ENCODE data around the gene SFMBT2.
"Not testable (repeated sequence)": the region's sequence is repeated elsewhere in the genome, so short reads cannot be mapped to it uniquely, and the experiment has no call there.

Gene SFMBT2

DNA sequence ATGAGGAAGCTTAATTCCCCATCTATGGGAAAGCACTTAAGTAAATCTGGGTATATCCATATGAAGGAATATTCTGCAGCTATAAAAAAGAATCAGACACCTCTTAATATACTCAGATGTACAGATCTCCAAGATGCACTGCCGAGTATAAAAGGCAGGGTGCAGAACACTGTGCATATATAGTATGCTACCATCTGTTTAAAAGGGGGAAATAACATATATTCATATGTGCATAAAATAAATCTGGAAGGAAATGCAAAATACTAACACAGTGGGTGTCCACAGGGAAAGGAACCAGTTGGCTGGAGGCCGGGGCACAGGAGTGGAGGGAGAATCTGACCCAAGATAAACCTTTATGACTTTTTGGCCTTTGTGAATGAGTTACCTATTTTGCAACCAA lies 201.4 kb downstream of the SFMBT2 start:
- DNase-seq = no peak

DNA sequence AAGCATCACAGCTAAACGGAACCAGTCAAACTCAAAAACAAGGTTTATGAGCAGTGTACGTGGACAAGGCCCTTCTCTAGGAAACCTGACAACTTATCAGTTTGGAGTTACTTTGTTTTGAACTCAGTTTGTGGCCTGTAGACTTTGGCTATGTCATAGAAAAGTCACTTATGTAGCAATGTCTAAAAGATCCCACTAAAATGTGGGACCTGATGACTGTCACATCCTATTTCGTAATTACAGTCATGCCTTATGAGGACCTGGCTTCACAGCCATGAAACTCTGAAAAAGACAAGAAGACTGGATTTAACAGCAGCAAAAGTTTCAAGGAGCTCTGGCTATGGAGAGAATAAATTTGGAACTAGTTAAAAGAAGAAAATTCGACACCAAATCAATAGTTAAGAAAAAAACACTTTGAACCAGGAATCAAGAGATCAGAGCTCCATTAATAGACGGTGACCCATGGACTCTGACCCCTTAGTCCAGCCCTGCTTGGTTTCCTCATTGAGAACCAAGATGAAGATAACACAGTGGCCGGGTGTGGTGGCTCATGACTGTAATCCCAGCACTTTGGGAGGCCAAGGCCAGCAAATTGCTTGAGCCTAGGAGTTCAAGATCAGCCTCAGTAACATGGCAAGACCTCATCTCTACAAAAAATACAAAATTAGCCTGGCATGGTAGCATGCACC lies 204.3 kb downstream of the SFMBT2 start:
- DNase-seq = no peak

DNA sequence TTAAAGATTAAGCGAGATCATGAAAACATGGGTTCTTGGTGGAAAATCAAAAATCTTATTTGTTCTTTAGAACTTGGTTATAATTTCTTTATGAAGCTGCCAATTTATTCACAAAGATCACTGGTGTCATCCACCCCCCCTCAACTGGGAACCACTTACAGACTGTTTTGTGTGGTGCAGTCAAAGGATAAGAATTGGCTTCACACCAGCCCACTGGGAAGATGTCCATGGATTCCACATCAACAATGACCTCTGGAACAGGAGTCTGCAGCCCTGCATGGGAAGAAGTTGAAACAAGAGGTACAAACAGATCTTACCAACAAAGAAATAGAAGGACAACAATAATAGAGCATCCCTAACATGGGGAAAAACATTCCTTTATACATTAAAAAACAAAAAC lies 205.2 kb downstream of the SFMBT2 start:
- no peak for DNase-seq

DNA sequence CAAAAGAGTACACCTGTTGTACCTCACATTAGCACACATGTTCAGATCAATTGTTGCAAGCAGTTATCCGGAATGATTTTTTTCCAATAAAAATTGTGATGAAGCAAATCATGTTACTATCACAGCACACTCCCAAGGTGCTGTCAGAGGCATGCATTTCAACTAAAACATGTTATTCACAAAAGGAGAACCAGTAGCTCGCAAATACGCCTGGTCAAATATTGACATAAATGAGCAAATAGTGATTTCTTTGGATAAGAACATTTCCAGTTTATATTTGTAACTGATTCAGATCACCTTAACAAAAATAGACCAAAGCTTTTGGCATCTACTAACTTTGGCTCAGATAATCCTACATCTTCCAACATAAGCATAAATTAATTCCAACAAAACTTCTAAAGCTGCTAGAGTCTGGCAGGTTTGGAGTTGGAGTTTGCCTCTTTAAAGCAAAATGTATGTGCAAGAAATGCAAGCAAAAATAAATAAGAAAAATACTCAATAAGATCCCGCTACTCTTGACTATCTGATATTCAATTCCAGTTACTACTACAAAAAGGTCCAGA lies 208.0 kb downstream of the SFMBT2 start:
- DNase-seq = no peak

DNA sequence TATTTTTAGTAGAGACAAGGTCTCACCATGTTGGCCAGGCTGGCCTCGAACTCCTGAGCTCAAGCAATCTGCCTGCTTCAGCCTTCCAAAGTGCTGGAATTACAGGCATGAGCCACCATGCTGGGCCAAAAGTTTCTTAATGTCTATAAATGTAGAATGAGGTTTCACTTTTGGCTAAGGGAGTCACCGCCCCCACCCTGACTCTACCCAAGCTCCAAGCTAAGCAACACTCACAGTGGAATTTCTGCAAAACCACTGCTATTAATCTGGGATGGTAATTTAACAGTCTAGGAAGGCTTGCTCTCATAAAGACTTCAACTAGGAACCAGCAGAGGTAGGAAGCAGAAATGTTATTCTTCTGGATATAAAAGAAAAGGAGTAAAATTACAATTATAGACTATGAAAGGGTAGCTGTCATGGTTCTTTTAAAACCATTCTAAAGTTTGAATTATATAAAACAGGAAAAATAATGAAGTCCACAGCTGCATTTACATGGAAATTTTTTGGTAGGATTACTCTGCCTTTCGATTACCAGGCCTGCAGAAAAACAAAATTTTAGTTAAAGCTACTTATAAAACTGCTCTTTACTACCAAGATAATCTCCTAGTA lies 211.6 kb downstream of the SFMBT2 start:
- DNase-seq = no peak

DNA sequence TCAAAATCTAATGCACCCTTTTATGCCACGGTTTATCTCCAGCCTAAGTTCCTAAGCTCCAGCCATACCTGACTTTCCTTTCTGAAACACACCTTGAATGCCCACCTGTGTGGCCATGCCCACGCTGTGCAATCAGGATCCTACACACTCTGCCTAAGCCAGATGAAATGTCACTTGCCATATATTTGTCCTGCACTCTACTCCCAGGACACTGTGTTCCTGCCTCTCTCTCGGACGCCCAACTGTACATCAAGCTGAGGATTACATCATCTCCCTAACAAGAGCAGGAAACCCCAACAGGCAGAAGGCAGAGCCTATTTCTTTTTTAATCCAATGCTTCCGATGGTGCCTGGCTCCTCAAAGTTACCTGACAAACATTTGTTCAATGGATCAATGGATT lies 214.6 kb downstream of the SFMBT2 start:
- DNase-seq = no peak

DNA sequence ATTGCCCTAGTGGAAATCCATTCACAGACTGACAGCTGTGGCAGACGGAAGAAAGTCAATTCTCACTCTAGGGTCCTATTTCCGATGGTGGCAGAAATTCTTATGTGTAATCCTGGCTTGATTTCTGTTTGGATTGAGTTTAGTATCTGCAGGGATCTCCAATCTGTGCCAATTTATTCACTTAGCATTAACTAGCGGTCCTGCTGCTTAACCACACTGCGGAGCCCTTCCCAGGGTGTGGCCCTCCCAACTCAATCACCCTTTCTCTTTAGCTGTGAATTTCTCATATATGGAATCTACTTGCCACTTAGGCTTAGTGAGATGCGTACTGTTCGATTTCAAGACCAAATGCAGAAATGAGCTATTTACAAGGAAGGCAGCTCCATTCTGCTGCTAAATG lies 215.7 kb downstream of the SFMBT2 start:
- DNase-seq = no peak

DNA sequence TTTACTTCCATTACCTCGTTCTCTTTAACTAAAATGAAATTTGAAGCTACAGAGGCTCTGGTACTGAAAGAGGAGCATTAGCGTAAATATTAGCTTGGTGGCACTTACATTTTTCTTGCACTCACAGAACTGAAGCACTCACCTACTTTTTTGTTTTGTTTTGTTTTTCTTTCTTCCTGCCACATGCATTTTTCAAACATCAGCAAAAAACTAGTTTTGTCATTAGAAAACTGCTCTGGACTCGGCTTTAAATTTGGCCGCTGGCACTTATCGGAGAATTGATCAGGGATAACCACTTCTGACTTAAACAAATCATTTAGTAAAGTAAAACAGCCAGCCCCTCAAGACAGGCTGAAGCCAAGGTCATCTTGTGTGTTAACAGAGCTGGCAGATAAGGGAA lies 216.3 kb downstream of the SFMBT2 start:
- no peak for DNase-seq

DNA sequence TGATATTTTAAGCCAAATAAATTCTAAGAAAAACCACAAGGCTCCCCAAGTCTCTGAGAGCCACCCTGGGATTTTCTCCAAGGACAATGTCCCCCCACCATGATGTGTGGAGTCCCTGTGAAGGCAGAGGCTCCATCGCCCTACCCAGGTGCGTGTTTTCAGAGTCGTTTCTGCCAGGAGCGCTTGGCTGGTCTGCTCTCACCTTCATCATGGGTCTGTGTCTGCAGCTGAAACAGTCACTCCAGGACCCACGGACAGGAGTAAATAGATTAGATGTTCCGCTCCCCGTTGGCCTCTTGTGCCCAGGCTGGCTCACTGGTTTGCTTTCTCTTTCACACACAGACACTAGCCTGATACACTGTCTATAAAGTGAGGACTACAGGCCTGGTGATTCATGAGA lies 217.5 kb downstream of the SFMBT2 start:
- DNase-seq = peak; percentile 7

DNA sequence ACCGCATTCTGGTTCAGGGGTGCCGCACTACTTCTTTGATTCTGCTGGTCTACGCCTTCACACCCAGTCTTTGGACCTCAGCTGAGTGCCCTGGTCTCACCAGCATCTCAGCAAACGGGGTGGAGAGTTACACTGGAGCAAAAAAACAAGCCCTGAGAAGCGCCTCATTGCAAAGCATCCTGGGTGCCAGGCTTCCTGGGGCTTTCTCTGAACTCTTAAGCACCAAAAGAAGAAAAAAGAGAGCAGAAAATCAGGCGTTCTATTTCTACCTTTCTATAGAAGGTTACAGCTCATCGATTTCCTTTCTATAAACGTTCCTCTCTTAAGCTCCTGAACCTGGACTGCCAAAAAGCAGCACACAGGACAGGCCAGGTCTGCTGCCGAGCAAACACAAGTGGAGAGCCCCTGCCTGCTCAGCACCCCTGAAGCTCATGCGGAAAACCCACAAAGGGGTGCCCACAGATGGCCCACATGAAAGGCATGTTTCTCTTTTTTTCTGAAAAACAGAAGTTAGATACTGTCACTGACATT lies 217.9 kb downstream of the SFMBT2 start:
- DNase-seq = peak; percentile 26

DNA sequence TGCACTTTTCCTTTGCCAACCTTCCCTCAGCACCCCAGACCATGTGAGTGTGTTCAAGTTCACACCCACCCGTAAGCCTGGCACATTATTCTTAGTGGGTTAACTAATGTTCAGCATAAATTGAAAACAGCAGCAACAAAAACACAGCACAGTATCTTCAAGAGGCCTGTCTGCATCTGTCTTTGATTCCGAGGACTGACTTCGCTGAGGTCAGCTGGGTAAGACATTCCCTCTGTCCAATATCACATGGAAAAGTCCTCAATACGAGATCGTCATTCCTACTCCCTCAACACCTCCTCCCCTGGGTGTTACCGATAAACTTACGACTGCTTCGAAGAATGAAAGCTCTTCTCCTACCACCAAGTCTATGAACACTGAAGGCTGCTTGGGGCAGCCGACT lies 218.8 kb downstream of the SFMBT2 start:
- no peak for DNase-seq

DNA sequence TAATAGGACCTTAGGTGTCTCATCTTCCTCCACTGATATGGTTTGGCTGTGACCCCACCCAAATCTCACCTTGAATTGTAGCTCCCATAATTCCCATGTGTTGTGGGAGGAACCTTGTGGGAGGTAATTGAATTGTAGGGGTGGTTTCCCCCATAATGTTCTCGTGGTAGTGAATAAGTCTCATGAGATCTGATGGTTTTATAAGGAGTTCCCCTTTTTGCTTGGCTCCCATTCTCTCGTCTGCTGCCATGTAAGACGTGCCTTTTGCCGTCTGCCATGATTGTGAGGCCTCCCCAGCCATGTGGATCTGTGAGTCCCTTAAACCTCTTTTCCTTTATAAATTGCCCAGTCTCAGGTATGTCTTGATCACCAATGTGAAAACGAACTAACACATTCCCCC lies 220.1 kb downstream of the SFMBT2 start:
- not testable (repeated sequence) for DNase-seq

DNA sequence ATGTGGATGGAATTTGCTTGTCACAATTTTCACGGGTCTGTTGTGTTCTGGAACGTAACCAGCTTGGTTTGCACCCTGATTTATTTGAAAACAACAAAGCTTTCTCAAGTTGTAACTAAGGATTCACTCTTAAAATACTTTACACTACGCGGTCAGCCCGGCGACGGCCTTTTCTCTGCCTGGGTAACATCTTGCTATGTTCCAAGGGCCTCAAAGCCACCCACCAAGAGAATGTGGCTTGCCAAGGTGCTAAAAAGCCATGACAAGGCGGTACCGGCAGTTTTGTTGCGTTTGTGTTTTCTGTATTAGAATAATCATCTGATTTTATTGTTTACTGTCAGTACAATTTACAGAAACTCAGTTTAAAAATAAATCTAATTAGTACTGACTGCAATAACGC lies 220.9 kb downstream of the SFMBT2 start:
- DNase-seq = no peak

DNA sequence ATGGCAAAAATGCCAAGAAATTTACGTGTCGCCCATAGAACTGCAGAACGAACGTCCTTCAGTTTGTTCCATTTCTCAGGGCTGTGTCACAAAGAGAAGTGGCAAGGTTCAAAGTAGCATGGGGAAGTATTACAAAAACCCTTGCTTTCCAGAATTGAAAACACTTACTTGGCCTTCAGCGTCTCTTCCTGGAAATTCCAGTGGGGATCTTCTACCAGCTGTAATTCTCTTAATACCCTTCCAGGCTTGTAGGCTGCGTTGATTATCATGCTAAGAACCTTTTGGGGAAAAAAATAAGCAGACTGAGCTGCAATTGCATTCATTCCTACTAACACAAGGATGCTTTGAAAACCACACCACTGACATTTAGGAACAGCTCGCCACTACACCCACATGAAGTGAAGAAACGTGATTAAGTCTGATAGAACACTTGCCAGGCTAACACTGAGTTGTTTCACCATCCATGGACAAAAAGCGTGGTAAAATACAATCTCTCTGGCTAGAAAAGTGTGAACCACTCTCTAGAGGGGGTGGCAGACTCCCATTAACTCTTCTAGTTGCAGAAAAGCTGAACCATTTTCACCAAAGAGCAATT lies 222.3 kb downstream of the SFMBT2 start:
- DNase-seq = no peak

DNA sequence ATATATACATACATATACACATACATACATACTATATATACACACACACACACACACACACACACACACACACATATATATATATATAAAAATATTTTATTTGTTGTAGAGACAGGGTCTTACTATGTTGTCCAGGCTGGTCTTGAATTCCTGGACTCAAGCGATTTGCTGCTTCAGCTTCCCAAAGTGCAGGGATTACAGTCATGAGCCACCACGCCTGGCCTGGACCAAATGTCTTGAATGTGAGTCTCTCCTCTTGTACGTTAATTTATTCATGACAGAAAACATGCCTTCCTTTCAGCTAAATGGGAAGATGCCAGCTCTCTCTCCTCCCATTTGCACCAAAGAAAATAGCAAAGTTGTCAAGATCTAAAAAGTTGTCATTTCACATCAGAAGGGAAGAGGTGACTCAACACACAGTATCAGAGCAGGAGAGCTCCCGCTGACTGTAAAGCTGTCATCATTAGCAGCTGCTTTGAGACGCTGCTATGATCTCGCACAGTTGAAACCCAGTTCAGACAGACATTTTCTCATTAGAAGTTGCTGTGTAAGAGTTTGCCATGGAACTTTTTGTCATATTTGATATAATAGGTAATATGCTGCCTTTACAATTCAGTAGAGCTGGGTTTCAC lies 224.3 kb downstream of the SFMBT2 start:
- DNase-seq = no peak

DNA sequence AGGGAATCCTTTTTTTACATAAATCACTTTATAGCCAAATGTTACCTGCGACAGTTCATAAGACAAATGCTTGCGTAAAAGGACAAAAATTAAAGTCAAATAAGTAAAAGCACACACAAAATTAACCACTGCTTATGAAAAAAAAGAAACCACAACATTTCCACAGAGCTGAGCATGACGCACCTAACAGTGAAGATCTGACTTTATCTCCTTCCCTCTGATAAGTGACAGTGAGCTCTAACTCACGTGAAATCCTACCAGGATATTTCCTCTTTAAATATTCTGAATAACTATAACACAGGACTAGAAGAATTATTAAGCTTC lies 225.5 kb downstream of the SFMBT2 start:
- DNase-seq = no peak

DNA sequence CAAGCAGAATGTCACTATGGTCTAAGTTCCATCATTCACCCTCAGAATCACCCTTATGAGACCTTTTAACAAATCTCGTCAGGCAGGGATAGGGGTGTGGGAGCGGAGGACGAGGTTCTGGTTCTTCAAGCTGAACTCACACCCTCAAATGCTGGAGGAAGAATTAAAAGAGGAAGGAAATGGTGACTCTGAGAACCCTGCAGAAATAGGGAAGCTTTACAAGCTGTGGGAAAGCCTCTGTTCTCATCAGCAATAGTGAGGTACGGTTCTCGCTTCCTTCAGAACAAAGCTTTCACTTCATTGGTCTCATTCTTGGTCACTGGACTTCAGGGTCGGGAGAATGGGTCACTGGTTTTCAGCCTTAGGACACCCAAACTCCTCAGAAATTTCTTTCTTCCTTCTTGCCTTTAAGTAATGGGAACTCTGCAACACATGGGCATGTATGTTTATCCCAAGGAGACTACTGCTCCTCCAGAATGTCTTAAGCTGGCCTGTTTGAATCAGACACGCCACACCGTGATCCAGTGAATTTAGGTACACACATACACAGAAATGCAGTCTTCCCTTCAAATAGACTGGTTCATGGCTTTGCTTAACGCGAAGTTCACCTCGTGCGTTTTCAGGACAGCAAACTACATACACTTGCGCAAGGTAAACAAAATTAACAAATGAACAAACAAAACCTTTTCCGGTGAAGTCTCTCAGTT lies 226.0 kb downstream of the SFMBT2 start:
- no peak for DNase-seq

DNA sequence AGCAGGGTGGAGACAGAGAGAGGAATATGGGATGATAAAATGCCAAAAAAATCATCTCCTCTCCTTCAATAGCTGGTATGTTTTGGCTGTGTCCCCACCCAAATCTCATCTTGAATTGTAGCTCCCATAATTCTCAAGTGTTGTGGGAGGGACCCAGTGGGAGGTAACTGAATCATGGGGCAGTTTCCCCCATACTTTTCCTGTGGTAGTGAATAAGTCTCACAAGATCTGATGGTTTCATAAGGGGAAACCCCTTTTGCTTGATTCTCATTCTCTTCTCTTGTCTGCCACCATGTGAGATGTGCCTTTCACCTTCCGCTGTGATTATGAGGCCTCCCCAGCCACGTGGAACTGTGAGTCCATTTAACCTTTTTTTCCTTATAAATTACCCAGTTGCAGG lies 226.7 kb downstream of the SFMBT2 start:
- not testable (repeated sequence) for DNase-seq

DNA sequence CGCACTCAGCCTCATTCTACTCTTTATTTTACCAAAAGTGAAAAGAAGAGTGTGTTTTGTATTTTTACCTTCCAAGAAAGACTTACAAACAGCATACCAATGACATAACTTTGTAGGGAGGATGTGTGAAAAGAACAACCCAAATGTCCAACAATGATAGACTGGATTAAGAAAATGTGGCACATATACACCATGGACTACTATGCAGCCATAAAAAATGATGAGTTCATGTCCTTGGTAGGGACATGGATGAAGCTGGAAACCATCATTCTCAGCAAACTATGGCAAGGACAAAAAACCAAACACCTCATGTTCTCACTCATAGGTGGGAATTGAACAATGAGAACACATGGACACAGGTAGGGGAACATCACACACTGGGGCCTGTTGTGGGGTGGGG lies 228.5 kb downstream of the SFMBT2 start:
- DNase-seq = not testable (repeated sequence)

DNA sequence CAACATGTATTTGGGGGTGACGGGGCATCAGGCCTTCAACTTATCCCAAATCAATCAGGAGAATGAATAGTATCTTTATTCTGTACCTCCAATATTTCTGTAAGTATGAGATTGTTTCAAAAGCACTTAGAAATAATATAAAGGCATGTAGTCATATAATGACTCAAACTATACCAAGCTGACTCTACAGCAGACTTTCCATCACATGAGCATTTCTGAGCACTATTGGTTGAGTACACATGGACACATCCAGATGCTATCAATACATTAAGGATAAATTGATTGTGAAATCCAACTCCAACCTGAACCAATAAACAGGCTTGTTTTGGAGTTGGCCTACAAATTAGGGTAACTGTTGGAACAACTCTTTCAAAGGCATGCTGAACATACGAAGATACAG lies 229.4 kb downstream of the SFMBT2 start:
- DNase-seq = no peak

DNA sequence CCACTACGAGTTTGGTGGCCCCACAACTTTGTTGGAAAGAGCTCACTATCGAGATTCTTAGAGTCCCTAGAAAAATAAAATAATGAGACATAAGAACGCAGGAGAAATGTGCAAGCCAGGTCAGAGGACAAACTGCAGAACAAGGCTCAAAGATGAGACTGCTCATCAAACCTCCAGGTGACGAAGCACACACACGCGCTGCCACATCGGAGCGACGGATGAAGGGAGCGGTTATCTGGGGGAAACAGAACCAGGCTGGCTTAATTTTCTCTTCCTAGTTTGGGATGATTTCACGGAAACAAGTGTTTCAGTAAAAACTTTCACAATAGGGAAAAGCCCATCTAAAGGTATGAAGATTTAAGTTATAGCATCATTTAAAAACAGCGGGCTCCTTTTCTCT lies 231.3 kb downstream of the SFMBT2 start:
- no peak for DNase-seq

DNA sequence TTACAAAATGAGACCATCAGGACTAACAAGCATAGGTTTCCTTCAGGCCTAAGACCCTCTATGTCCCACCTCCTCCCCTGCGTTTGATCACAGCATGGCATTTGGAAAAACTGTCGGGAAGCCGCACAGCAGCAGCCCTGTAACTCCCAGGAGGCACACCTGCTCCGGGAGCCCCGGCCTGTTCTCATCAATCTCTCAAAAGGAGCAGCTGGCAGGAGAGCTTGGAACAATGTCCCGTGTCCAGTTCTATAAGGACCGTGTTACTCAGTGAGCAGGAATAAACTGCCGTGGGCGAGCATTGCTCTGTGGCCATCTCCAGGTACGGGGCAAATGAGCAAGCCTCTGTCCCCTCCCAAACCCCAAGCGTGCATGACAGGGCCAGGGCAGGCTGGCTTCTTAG lies 236.9 kb downstream of the SFMBT2 start:
- DNase-seq = no peak

DNA sequence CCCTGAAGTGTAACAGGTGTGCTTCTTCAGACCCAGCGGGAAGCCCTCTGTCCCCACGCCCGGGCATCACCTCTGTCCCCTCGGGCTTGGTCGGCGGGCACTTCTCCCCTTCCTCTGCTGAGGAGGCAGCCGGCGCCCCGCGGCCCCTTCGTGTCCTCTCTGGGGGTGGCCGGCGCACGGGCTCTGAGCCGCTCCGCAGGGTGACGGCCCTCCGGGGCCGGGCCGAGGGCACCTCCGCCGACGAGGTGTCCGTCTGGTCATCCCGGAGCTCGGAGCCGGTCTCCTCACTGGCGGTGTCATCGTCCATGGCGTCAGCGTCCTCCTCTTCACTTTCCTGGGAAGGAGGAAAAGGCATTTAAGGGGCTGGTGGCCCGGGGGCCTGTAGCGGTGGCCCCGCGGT lies 239.0 kb downstream of the SFMBT2 start:
- DNase-seq = no peak

Measured in activated T-cell treated with anti-CD3 and anti-CD28 coated beads for 4 hours (primary cell).